Daoy (cell line): ENCODE results near the gene TFG. TPM values are rescaled to one million over a fixed set of nuclear protein-coding genes. Genes with fewer than 3 reads are reported as not detected.
A peak's percentile ranks its signal among the peaks of the same experiment; 100 is the strongest.
"Not testable (repeated sequence)": the region's sequence is repeated elsewhere in the genome, so short reads cannot be mapped to it uniquely, and the experiment has no call there.

Experiments
- DNase-seq: peaks from one replicate; pipeline ENCODE4 v3.0.0-alpha.2; 2015; ENCODE audit warnings: low read depth
- total RNA-seq: library from RNA; depleted of rRNA; stranded (reverse); fragments of >200 nt; shearing (Covaris generic); gene quantifications from 2 replicates; pipeline ENCODE4 v1.2.3, GENCODE V29; 2014; rRNA removed

Gene TFG
- 97.8 and 107 TPM in 2 replicates for total RNA-seq

DNA sequence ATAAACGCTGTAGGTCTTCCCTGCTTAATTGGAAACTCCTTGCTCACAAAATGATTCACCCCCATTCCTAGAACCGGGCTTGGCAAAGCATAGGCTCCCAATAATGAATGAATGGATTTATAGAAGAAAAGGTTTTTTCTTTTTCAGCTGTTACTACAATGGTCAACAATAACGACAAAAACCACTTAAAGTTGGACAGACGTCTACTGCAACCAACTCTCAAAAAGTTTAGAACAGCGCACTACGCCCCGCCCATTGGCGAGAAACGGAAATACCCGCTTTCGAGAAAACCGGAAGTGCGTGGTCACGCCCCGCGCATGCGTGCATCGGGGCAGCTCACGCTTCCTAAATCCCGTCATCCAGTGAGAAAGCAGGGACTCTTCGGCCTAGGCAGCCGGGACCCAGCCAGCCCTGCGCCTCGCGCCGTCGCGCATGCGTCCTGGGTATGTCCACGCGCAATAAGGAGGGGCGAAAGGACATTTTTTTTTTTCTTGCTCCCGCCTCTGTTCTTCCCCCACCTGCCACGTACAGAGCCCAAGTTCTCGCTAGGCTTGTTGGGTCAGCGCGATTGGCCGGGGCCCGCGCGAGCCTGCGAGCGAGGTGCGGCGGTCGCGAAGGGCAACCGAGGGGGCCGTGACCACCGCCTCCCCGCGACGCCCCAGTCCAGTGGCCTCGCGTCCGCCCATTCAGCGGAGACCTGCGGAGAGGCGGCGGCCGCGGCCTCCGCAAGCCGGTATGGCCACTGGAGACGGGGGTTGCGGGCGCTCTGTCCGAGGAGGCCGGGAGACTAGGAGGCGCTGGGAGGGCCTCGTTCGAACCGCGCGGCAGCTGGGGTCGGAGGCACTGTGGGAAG is at the start of gene TFG:
Gene TFG (plus strand): TSS at position 506 of the 853 bp plus-strand sequence. CDS start 4,192 bp downstream, outside the sequence.
- DNase-seq: peak; percentile 100

DNA sequence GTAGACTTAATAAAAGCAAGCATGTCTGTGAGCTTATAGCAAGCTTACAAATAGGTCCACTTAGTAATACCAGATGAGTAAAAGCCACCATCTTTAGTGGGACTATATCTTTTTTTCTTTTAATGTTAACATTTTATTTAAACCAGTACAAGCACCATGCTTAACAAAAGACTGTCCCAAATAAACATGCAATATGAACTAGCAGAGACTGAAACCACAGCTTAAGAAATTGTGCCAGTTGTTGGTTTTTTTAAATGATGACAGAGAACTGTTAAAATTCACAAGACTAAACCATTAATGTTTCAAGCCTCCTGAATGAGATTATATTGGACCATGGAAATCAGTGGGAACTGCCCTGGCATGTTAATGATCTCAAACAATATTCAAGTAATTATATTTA is 48.0 kb upstream of the TFG start:
- DNase-seq: not testable (repeated sequence)

DNA sequence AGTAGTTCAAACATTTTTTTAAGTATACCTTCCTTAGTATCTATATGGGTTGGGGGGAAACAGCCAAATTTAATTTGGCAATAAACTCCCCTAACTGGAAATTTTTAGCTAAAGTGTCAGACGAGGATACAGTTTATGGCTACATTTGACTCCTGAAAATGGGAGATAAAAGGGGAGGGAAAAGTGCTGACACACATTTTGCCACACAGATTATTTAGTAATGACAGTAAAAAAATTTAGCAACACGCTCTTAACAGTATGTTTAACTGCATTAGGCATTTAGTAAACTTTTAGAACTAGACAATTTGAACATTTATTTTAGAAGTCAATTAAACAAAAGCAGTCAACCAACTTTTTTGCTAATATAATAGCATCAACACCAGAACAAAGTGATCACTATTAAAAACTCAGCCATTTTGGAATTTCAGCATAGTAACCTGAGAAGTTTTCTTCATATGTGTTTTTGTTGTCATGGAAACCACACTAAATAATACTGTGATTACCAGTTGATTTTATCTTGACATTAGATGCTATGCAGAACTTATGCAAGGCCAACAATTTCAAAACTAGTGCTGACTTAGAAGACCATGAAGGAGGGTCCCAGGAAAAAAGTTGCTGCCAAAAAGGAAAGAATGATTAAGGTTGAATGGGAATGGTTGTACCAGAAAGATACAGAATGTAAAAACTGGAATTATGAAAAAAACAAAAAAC is 47.0 kb upstream of the TFG start:
- no peak for DNase-seq

DNA sequence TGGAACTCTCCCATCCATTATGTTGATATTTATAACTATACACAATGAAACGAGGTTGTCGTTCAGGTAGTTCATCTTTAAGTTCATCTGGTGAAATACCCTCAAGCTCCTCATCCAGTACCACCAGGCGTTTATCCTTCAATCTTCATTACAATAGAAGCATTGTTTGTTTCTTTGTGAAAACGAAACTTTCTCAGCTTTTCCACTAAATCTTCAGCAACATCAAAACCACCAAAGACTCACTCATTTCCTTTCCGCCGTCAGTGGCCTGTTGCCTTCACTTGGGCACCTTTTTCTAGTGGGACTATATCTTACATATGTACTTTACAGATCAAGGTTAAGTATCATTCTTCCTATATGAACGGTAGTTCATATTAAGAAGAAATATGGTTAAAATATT is 44.1 kb upstream of the TFG start:
- DNase-seq: no peak

DNA sequence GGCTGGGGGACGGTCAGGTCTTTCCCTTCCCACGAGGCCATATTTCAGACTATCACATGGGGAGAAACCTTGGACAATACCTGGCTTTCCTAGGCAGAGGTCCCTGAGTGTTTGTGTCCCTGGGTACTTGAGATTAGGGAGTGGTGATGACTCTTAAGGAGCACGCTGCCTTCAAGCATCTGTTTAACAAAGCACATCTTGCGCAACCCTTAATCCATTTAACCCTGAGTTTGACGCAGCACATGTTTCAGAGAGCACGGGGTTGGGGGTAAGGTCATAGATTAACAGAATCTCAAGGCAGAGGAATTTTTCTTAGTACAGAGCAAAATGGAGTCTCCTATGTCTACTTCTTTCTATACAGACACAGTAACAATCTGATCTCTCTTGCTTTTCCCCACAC is 42.6 kb upstream of the TFG start:
- DNase-seq: not testable (repeated sequence)

DNA sequence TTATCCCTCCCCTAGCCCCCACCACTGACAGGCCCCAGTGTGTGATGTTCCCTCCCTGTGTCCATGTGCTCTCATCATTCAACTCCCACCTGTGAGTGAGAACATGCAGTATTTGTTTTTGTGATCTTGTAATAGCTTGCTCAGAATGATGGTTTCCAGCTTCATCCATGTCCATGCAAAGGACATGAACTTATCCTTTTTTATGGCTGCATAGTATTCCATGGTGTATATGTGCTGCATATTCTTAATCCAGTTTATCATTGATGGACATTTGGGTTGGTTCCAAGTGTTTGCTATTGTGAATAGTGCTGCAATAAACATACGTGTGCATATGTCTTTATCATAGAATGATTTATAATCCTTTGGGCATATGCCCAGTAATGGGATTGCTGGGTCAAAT is 42.0 kb upstream of the TFG start:
- not testable (repeated sequence) for DNase-seq

DNA sequence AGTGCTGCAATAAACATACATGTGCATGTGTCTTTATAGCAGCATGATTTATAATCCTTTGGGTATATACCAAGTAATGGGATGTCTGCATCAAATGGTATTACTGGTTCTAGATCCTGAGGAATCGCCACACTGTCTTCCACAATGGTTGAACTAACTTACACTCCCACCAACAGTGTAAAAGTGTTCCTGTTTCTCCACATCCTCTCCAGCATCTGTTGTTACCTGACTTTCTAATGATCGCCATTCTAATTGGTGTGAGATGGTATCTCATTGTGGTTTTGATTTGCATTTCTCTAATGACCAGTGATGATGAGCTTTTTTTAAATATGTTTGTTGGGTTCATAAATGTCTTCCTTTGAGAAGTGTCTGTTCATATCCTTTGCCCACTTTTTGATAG is 38.3 kb upstream of the TFG start:
- DNase-seq: not testable (repeated sequence)

DNA sequence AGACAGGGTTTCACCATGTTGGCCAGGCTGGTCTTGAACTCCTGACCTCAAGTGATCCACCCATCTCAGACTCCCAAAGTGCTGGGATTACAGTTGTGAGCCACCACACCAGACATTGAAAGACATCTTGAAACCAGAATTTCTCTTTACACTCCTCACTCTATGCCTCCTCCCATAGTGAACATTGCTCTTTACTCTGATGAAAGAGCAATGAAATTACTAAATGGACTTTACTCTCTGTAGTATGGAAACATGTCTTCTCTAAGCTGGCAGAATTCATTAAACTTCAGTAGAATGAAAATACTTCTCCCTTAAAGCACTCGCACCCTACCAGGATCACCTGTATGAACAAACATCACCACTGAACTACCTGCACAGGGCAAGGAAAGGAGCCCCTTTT is 27.8 kb upstream of the TFG start:
- DNase-seq: no peak

DNA sequence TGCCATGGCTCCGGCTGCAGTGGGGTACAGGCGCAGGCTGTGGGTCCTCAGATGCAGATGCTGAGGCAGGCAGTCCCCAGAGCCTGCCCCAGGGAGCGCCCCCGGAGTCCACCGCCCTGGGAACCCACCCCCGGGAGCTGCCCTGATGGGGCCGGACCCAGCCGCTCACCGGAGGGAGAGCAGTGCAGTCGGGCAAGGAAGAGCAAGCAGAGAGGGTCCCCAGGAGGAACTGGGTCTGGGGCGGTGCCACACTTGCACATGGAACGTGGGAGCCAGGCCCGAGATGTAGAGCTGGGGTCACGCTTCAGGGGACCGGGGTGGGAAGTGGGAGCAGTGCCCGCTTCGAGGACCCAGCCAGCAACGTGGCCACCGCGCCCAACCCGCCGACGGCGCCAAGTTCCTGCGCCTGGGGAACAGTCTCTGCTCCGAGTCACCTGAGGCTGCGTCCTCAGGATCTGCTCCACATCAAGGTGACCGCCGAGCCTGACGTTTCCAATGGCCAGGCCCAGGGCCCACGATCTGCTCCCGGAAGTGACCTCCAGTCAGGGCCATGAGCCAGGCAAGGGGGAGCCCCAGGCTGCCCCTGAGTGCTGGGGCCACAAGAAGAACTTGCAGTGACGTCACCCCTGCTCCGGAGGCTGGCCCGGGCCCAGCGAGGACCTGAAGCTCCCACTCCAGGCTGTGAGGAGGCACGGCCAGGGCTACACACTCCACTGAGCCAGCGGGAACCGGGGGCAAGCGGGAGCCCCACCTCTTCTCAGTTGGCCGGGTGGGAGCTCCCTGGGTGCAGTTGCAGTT is 27.0 kb upstream of the TFG start:
- DNase-seq: peak; percentile 15

DNA sequence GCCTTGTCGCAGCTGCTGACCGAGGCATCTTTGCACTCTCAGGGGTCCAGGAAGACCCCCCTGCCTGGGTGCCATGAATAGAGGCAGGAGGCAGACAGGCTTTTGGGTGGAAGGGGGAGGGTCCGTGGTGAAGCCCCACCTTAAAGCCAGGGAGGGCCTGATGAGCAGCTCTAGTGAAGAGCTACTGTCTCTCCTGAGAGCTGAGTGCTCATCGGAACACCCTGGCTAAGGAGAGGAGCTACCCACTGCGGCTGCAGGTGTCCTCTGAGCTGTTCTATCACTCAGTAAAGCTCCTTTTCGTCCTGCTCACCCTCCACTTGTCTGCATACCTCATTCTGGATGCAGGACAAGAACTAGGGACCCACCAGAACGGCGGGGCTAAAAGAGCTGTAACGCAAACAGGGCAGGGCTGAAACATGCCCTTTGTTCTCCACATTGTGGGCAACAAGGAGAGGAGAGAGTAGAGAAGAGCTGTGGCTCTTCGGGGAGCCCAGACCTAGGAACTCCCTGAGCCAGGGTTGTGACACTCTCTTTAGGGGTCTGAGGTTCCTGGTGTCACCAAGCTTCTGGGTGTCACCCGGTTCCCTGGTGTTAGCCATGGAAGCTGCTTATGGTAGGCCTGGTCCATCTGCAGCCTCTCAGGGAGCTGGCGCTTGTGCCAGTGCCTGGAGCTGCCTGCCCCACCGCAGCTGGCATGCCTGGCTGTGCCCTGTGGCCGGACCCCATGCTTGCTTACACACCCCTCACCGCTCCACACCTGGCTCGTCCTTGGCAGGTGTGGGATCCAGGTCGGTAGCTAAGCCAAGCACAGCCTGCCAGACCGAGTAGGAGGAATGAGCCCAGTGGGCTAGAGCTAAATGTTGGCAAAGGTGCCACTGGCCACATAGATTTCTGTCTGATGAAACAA is 26.2 kb upstream of the TFG start:
- DNase-seq: no peak

DNA sequence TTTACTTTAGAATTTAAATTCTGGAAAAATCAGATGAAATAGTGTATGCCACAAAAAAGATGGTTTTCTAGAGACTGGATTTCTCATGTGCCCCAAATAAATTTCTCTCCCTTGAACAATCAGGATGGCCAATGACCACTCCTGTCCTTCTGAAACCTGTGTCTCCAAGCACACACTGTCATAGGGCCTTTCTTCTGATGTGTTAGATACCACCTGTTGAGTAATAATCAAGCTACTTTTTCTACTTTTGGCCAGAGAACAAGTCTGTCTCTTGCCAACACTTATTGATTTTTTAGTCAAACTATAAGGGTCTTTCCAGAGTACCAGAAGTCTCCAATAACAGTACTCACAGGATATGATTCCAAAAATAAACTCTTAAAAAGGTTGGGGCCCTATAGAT is 16.1 kb upstream of the TFG start:
- DNase-seq: no peak

DNA sequence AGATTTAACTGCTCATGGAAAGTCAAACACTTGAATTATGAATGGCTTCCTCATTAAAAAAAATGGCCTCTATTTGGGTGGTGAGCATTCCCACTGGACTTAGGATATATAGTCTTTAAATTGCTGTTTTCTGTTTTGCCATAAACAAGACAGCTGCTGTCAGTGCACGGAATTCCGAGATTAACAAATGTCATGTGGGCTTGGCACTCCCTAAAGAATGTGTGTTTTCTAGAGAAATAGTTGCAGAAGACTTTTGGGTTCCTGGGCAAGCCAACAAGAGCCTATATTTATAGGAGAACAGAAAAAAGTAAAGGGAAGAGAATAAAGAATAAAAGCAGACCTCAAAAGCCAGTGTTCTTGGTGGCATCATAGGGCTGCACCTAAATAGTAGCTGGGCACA is 13.6 kb upstream of the TFG start:
- no peak for DNase-seq

DNA sequence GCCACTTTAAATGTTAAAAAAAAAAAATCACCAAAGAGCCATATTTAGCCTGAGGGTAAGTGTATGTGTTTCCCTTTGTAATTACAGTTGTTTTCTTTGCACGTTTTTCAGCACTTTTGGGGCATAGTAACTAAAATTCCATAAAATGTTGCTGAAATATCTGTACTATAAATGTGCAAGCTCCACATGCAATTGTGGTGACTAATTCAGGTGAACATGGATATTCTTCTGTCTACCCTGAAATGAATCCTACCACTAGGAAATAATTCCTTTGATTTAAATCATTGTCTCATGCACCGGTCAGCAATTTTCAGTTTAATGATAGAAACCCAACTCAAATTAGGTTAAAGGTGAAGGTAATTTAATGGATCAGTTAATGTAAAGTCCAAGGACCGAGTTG is 13.1 kb upstream of the TFG start:
- DNase-seq: no peak

DNA sequence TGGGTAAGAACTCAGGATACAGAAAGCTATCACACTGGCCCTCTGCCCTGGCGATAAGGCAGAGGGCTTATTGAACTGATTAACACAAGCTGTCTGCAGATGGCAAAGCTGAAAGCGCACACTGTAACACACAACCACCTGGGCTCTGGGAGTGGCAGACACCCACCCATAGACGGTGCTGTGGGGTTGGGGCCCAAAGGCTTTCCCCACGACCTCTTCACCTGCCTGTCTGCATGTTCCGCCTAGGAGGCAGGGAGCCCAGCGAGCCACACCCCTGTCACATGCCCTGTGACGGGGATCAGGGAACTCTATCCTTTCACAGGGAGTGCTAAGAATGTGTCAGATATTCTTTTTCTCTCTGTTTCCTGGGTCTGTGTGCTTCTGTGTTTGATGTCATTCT is 12.1 kb upstream of the TFG start:
- DNase-seq: no peak

DNA sequence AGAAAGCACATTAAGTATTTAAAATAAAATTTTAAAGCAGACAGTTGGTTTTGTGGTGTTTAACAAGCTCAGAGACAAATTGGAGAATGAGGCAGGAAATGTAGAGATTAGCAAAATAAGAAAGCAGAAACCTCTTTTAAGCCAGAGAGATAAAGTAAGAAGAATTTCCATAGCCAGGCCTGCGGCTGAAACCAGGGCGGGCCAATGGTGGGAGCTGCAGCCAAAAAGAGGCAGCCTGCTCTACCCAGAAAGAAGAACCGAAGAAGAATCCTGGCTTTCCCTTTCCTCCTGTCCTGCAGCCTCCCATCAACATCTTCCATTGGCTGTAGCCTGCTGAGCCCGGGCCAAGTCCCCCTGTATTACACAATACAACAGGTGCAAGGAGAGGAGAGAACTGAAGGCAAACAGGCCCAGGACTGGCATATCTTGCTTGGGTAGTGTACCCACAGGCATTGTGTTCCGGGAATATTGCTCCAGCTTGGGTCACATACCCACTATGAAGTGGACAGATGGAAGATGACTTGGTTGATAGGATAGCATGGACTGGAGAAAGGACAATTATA is 11.5 kb upstream of the TFG start:
- no peak for DNase-seq

DNA sequence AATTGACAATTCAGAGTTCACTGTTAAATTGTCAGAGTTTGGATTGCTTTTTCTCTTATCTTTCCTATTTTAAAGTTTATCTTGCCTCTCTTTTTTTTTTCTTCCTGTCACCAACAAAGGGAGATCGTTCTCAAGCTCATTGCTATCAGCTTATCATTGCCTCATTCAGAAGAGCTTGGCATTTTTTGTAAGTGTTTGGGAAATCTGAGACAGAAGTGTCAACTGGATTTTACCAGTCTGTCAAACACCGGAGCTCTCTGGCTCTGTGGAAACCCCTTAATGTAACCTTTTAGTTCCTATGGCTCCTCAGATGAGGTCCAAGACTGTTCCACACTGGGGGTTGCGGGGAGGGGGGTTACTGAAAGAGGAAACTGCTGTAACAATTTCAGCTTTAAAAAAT is 10.6 kb upstream of the TFG start:
- no peak for DNase-seq

DNA sequence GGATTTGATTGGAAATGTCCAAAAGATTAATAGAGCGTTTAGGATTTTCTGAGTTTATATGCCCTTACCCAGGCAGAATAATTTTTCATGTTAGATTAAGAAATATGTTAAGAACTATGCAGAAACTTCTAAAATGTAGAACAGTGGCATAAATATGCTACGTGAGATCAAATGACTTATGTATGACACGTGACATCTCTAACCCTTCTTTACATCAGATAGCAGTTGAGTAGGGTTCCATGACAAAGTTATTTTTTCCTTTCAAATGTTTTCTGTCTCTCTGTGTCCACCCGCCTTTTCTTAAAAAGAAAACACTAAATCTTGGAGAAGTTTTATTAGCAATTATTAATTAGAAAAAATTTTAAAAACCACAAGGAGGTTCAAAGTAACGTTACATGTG is 8.6 kb upstream of the TFG start:
- DNase-seq: no peak

DNA sequence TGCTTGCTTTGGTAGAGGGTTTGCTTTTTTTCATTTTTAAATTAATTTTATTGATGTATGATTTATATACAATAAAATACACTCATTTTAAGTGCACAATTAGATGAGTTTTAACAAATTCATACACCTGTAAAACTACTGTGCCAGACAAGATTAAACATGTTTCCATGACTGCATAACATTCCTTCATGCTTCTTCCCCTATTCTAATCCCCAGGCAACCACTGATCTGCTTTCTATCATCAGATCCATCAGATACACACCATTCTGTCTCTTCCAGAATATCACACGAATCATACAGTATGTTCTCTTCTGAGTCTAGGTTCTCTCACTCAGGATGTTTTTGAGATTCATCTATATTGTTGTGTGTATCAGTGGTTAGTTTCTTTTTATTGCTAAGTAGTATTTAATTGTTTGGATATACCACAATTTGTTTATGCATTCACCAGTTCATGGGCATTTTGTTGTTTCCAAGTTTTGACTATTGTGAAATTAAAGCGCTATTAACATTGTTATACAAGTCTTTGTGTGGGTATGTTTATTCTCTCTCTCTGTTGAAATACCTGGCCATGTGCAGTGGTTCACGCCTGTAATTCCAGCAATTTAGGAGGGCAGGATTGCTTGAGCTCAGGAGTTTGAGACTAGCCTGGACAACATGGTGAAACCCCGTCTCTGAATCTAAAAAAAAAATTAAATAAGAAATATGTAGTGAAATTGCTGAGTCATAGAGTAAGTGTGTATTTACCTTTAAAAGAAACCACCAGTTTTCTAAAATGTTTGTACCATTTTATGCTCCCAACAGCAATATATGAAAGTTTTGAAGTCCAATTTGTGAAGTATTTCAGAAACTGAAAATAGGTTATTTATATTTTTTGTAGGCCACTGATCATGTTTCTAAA is 7.0 kb upstream of the TFG start:
- no peak for DNase-seq

DNA sequence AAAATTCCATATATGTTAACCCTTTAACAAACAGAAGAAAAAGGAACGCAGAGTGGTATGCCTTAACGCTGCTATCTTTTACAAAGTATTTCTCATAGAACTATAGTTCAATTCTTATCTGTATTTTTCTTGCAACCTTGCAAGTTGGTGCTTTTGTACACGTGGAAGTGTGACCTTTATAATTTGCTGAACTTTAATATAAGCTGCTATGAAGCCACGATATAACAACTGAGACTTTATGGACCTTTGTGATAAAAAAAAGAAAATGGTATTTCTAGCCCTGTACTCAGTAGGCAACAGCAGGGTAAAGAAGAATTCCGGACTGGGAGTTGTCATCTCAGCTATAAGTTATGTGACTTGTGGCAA is 6.3 kb upstream of the TFG start:
- DNase-seq: no peak

DNA sequence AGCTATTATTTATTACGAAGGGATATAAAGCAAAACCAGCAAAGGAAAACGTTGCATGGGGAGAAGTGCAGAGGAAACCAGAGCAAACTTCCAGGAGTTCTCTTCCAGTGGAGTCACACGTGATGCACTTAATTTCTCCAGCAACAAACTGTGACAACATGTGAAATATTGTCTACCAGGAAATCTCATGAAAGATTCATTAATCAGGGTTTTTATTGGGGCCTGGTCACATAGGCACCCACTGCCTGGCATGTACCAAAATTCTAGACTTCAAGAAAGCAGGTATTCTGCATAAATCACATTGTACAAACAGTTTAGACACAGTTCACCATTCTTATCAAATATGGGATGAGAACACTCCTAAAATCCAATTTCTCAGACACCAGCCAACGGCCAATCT is 5.4 kb upstream of the TFG start:
- DNase-seq: no peak
